Activated T-helper 1 cell treated with anti-CD3 and anti-CD28 coated beads, Interleukin-12 subunit alpha, Interleukin-12 subunit beta, Interleukin-2, Interleukin-4 antibody, amounts not matched to agents 30 ng/mL and 10 ng/mL and 1 ng/mL, durations not matched to agents 14 hours and 24 hours and 36 hours (primary cell): ENCODE data around the gene INSRR. TPM values are rescaled to one million over a fixed set of nuclear protein-coding genes. Genes with fewer than 3 reads are reported as not detected.

Experiments
- DNase-seq: peaks from one replicate; pipeline ENCODE4 v3.0.0; 2021; ENCODE audit warnings: low spot score
- H3K27ac Mint-ChIP-seq: one replicate; pipeline ENCODE4 v1.8.0; 2021; ENCODE audit warnings: mild to moderate bottlenecking, mixed read lengths
- H3K27me3 Mint-ChIP-seq: one replicate; pipeline ENCODE4 v1.8.0; 2022; ENCODE audit warnings: mild to moderate bottlenecking, moderate library complexity, mixed read lengths; ENCODE audit not compliant: insufficient read depth
- H3K36me3 Mint-ChIP-seq: one replicate; pipeline ENCODE4 v1.8.0; 2021; ENCODE audit warnings: low read depth, mixed read lengths
- H3K4me1 Mint-ChIP-seq: one replicate; pipeline ENCODE4 v1.8.0; 2021; ENCODE audit warnings: low read depth, mixed read lengths
- H3K4me3 Mint-ChIP-seq: one replicate; pipeline ENCODE4 v1.8.0; 2021; ENCODE audit warnings: mild to moderate bottlenecking, moderate library complexity, mixed read lengths
- H3K9me3 Mint-ChIP-seq: one replicate; pipeline ENCODE4 v1.8.0; 2021; ENCODE audit warnings: mixed read lengths
- intact Hi-C: fragments of 100-400 bp; cut with micrococcal nuclease; formaldehyde crosslinking; loops from one replicate; pipeline ENCODE4 v1.15.1; 2024
- total RNA-seq: library from RNA; stranded (reverse); gene quantifications from 2 replicates; pipeline ENCODE4 v1.2.3, GENCODE V29; 2022

Gene INSRR
- total RNA-seq, 1 donor from 2014 or later = 0.65 TPM

- intact Hi-C loops = loop anchor here (1.0 to 2.0 kb wide), 6 partner anchors 18 to 132 kb away; partner anchors contain the start of genes LRRC71 and NTRK1
- Mint-ChIP-seq H3K4me1 (peaks cover 19% of the 10 kb centered on the region), H3K27me3 (no peaks in the 10 kb centered on the region), H3K9me3 (no peaks in the 10 kb centered on the region), H3K4me3 (no peak overlapping the region), H3K27ac (no peak overlapping the region), H3K36me3 (peaks cover 46% of the 10 kb centered on the region)
- DNase-seq = no peak
Measured at GRCh38 chr1:156796340-156797097, 62.4 kb downstream of the INSRR start.

DNA sequence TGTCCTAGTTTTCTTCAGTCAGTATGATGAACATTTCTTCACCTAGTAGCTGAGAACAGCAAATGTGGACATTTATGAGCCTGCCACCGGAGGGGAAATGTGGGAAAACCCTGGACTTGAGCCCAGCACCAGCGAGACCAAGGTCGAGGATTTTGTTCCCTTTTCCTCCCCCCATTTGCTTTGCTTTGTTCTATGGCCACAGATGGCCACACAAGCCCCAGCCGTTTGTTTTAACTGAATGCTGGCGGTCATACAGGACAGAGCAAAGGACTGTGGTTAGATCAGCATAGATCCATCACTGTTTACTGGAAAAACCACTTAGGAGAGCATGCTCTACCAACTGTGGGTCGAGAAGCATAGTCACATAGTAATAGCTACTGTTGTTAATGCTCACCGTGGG, 63.1 kb downstream of the INSRR start:
- intact Hi-C loops = loop anchor here (2.0 kb wide), 4 partner anchors 19 to 133 kb away; partner anchors contain the start of gene LRRC71
- DNase-seq = no peak
- H3K36me3 Mint-ChIP-seq = peaks cover 51% of the 10 kb centered on the region
- no peak overlapping the region for H3K27ac Mint-ChIP-seq
- no peak overlapping the region for H3K4me3 Mint-ChIP-seq
- no peaks in the 10 kb centered on the region for H3K27me3 Mint-ChIP-seq
- peaks cover 12% of the 10 kb centered on the region for H3K4me1 Mint-ChIP-seq
- no peaks in the 10 kb centered on the region for H3K9me3 Mint-ChIP-seq

- H3K9me3 Mint-ChIP-seq = no peaks in the 10 kb centered on the region
- no peak for DNase-seq
- no peak overlapping the region for H3K27ac Mint-ChIP-seq
- no peaks in the 10 kb centered on the region for H3K27me3 Mint-ChIP-seq
- no peak overlapping the region for H3K4me3 Mint-ChIP-seq
- H3K36me3 Mint-ChIP-seq = peaks cover 51% of the 10 kb centered on the region
- peaks cover 12% of the 10 kb centered on the region for H3K4me1 Mint-ChIP-seq
- intact Hi-C loops = no loop called here
Measured at GRCh38 chr1:156795374-156795733, 63.6 kb downstream of the INSRR start.

DNA sequence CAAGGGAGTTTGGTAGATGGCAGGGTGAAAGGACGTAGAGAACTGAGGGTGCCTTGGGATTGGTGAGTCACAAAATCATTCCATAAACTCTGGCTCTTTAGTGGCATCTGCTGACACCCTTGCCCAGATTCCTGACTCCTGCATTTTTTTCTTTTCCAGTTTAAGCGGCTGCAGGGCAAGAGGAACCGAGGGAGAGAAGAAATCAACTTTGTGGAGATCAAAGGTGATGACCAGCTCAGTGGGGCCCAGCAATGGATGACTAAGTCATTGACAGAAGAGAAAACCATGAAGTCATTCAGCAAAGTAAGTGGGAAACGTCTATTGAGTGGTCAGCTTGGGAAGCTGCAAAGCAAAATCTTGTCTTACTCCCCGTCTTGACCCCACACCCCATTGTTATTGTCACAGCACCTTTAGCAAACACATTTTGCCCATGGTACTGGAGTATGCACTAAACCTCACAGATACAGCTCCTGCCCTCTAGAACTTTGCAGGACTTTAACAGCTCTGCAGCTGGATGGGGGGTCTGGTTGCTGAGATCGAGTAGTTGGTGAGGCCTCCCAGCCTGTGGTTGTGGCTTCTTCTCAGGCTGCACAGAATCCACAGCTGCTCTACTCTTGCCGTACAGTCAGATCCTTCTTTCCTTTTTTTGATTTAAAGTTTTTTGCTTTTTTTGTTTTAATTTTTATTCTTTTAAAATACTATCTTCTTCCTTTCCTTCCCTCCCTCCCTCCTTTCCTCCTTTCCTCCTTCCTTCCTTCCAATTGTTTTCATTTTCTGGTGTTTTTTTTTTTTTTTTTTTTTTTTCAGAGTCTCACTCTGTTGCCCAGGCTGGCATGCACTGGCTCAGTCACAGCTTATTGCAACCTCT, 64.2 kb downstream of the INSRR start:
- Mint-ChIP-seq H3K4me1 (peaks cover 8% of the 10 kb centered on the region), H3K9me3 (no peaks in the 10 kb centered on the region), H3K4me3 (no peak overlapping the region), H3K27me3 (no peaks in the 10 kb centered on the region), H3K27ac (no peak overlapping the region), H3K36me3 (peaks cover 52% of the 10 kb centered on the region)
- intact Hi-C loops = no loop called here
- DNase-seq = no peak

Other genes with a start within 250 kb of the INSRR start
- gene HAPLN2, start 239.7 kb downstream of the INSRR start, total RNA-seq = not detected in 2 replicates
- not detected in 2 replicates for gene BCAN, start 217.0 kb downstream of the INSRR start, total RNA-seq
- gene NES, start 181.7 kb downstream of the INSRR start, total RNA-seq = not detected in 2 replicates
- gene CRABP2, start 153.5 kb downstream of the INSRR start, total RNA-seq = 1.4 and 1.6 TPM in 2 replicates
- 31.6 and 38.9 TPM in 2 replicates for gene METTL25B, start 130.6 kb downstream of the INSRR start, total RNA-seq
- 73.7 and 81.5 TPM in 2 replicates for gene ISG20L2, start 130.4 kb downstream of the INSRR start, total RNA-seq
- gene MRPL24, start 118.0 kb downstream of the INSRR start, total RNA-seq = 132 and 135 TPM in 2 replicates
- 371 and 374 TPM in 2 replicates for gene HDGF, start 107.4 kb downstream of the INSRR start, total RNA-seq
- 117 TPM in 2 replicates for gene PRCC, start 91.6 kb downstream of the INSRR start, total RNA-seq
- 283 and 286 TPM in 2 replicates for gene SH2D2A, start 42.3 kb downstream of the INSRR start, total RNA-seq
- gene NTRK1, start 1.7 kb upstream of the INSRR start, total RNA-seq = 49.1 and 49.8 TPM in 2 replicates
- 0.36 and 0.51 TPM in 2 replicates for gene PEAR1, start 34.6 kb upstream of the INSRR start, total RNA-seq
- gene LRRC71, start 61.5 kb upstream of the INSRR start, total RNA-seq = not detected in 2 replicates
- 3.2 and 4.2 TPM in 2 replicates for gene ARHGEF11, start 186.6 kb upstream of the INSRR start, total RNA-seq
- gene ETV3L, start 240.7 kb upstream of the INSRR start, total RNA-seq = not detected in 2 replicates